SU-DHL-6 (cell line): ENCODE results near the gene ZSCAN1.

Experiments used
- H2AFZ ChIP-seq: fragments of 200-600 bp; sonication (generic); 2 replicates; pipeline ENCODE4 v1.6.1; 2014; ENCODE audit warnings: low read depth, mild to moderate bottlenecking, moderate library complexity, mixed read lengths, antibody characterized with exemption, low read length; ENCODE audit not compliant: severe bottlenecking
- H3F3A ChIP-seq: fragments of 200-600 bp; shearing (Covaris generic); 2 replicates; pipeline ENCODE4 v1.6.0; 2016; ENCODE audit warnings: antibody characterized with exemption, mild to moderate bottlenecking; ENCODE audit not compliant: insufficient read depth
- H3K27ac ChIP-seq: fragments of 200-600 bp; sonication (generic); 2 replicates; pipeline ENCODE4 v1.5.1; 2016; ENCODE audit warnings: low read depth, mild to moderate bottlenecking, low read length, moderate library complexity, mixed read lengths
- H3K27me3 ChIP-seq: fragments of 200-600 bp; sonication (generic), shearing (Covaris generic); 2 replicates; pipeline ENCODE4 v1.6.0; 2014; ENCODE audit warnings: mild to moderate bottlenecking, low read length
- H3K36me3 ChIP-seq: fragments of 200-600 bp; sonication (generic); 2 replicates; pipeline ENCODE4 v1.6.1; 2014; ENCODE audit warnings: mild to moderate bottlenecking, low read length, mixed read lengths
- H3K4me2 ChIP-seq: fragments of 300-600, 200-600 bp; shearing (Covaris generic), sonication (generic); 2 replicates; pipeline ENCODE4 v1.6.0; 2014; ENCODE audit warnings: low read length, low read depth, mild to moderate bottlenecking; ENCODE audit not compliant: poor library complexity, severe bottlenecking
- H3K4me3 ChIP-seq: fragments of 200-600 bp; sonication (generic); 2 replicates; pipeline ENCODE4 v1.5.1; 2014; ENCODE audit warnings: antibody characterized with exemption, low read length, mild to moderate bottlenecking, mixed read lengths; ENCODE audit not compliant: insufficient read depth, poor library complexity, severe bottlenecking
- H3K79me2 ChIP-seq: fragments of 200-600 bp; sonication (generic); 2 replicates; pipeline ENCODE4 v1.6.1; 2014; ENCODE audit warnings: mild to moderate bottlenecking, low read length, moderate library complexity; ENCODE audit not compliant: insufficient read depth
- H3K9ac ChIP-seq: fragments of 200-600 bp; sonication (generic); 2 replicates; pipeline ENCODE4 v1.7.0; 2014; ENCODE audit warnings: mild to moderate bottlenecking, low read length
- H3K9me2 ChIP-seq: fragments of 200-600 bp; sonication (generic); replicated peaks from 2 replicates; pipeline ENCODE4 v1.6.1; 2014; ENCODE audit warnings: low read length; ENCODE audit not compliant: insufficient read depth
- H3K9me3 ChIP-seq: fragments of 200-600 bp; sonication (generic); 2 replicates; pipeline ENCODE4 v1.6.1; 2014; ENCODE audit warnings: low read length, mixed read lengths; ENCODE audit not compliant: insufficient read depth
- H4K20me1 ChIP-seq: fragments of 200-600 bp; sonication (generic); 2 replicates; pipeline ENCODE4 v1.6.1; 2014; ENCODE audit warnings: low read depth, mild to moderate bottlenecking, antibody characterized with exemption, low read length, moderate library complexity, mixed read lengths
- EZH2phosphoT487 ChIP-seq: fragments of 200-600 bp; sonication (generic), shearing (Covaris generic); conservative IDR thresholded peaks from 2 replicates; pipeline ENCODE4 v1.6.1; 2018; ENCODE audit warnings: mild to moderate bottlenecking, antibody characterized with exemption, low read length, moderate library complexity, mixed read lengths
- TF ChIP-seq, protein P1 (sequence below): fragments of 200-600 bp; sonication (generic); IDR thresholded peaks from one replicate; pipeline ENCODE4 v1.5.1; 2017; ENCODE audit warnings: antibody characterized with exemption, mild to moderate bottlenecking, low read length, moderate library complexity; ENCODE audit not compliant: insufficient read depth, poor library complexity, severe bottlenecking

ZSCAN1 gene, protein sequence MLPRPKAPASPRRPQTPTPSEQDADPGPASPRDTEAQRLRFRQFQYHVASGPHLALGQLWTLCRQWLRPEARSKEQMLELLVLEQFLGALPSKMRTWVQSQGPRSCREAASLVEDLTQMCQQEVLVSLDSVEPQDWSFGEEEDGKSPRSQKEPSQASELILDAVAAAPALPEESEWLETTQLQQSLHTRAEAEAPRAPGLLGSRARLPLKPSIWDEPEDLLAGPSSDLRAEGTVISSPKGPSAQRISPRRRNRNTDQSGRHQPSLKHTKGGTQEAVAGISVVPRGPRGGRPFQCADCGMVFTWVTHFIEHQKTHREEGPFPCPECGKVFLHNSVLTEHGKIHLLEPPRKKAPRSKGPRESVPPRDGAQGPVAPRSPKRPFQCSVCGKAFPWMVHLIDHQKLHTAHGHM

GRCh38 chr19:58033741-58034476 is at the start of gene ZSCAN1:
ZSCAN1 (plus strand) TSS chr19:58034025; CDS start chr19:58037837, 3,812 bp downstream.
- H3K4me3 ChIP-seq, result no peak within 1 kb of the TSS
- TF ChIP-seq EZH2phosphoT487, result no peak
- H3K9me3 ChIP-seq, result no peaks in the 10 kb centered on the region
- H2AFZ ChIP-seq, result no peak within 1 kb of the TSS
- no peak within 1 kb of the TSS for H3K4me2 ChIP-seq
- H3K9ac ChIP-seq, result no peak within 1 kb of the TSS
- no peaks in the 10 kb centered on the region for H4K20me1 ChIP-seq
- H3K27me3 ChIP-seq, result no peaks in the 10 kb centered on the region
- no peaks in the 10 kb centered on the region for H3F3A ChIP-seq
- no peak within 1 kb of the TSS for H3K27ac ChIP-seq
- H3K36me3 ChIP-seq, result no peaks in the 10 kb centered on the region
- H3K79me2 ChIP-seq, result no peaks in the 10 kb centered on the region
- no peaks in the 10 kb centered on the region for H3K9me2 ChIP-seq

- no peak overlapping the region for H3K4me2 ChIP-seq
- H2AFZ ChIP-seq, result no peak overlapping the region
- no peaks in the 10 kb centered on the region for H3K36me3 ChIP-seq
- no peaks in the 10 kb centered on the region for H4K20me1 ChIP-seq
- no peaks in the 10 kb centered on the region for H3K79me2 ChIP-seq
- no peak overlapping the region for H3K27ac ChIP-seq
- H3K27me3 ChIP-seq, result no peaks in the 10 kb centered on the region
- H3F3A ChIP-seq, result no peaks in the 10 kb centered on the region
- 0 out of 2 replicates have a peak, but pooled peaks cover 5% of the 10 kb centered on the region for H3K9me3 ChIP-seq
- no peaks in the 10 kb centered on the region for H3K9me2 ChIP-seq
- no peak overlapping the region for H3K9ac ChIP-seq
- H3K4me3 ChIP-seq, result no peak overlapping the region
- TF ChIP-seq, protein P1, sequence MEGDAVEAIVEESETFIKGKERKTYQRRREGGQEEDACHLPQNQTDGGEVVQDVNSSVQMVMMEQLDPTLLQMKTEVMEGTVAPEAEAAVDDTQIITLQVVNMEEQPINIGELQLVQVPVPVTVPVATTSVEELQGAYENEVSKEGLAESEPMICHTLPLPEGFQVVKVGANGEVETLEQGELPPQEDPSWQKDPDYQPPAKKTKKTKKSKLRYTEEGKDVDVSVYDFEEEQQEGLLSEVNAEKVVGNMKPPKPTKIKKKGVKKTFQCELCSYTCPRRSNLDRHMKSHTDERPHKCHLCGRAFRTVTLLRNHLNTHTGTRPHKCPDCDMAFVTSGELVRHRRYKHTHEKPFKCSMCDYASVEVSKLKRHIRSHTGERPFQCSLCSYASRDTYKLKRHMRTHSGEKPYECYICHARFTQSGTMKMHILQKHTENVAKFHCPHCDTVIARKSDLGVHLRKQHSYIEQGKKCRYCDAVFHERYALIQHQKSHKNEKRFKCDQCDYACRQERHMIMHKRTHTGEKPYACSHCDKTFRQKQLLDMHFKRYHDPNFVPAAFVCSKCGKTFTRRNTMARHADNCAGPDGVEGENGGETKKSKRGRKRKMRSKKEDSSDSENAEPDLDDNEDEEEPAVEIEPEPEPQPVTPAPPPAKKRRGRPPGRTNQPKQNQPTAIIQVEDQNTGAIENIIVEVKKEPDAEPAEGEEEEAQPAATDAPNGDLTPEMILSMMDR, result no peak
- TF ChIP-seq EZH2phosphoT487, result no peak
Measured at GRCh38 chr19:57992841-57993240, 41.0 kb upstream of the ZSCAN1 start.

GRCh38 chr19:58000677-58001076 is 33.1 kb upstream of the ZSCAN1 start:
- H3K9ac ChIP-seq, result no peak overlapping the region
- no peaks in the 10 kb centered on the region for H3K79me2 ChIP-seq
- H3K9me3 ChIP-seq, result no peaks in the 10 kb centered on the region; the same call in 1 of the 2 replicates
- H4K20me1 ChIP-seq, result no peaks in the 10 kb centered on the region
- no peaks in the 10 kb centered on the region for H3K9me2 ChIP-seq
- TF ChIP-seq EZH2phosphoT487, result no peak
- no peak overlapping the region for H3K4me2 ChIP-seq
- H3F3A ChIP-seq, result no peaks in the 10 kb centered on the region
- no peak overlapping the region for H3K27ac ChIP-seq
- no peaks in the 10 kb centered on the region for H3K27me3 ChIP-seq
- no peak overlapping the region for H3K4me3 ChIP-seq
- H2AFZ ChIP-seq, result no peak overlapping the region
- H3K36me3 ChIP-seq, result no peaks in the 10 kb centered on the region

GRCh38 chr19:58001895-58002369 is 31.9 kb upstream of the ZSCAN1 start:
- H3K9ac ChIP-seq, result no peak overlapping the region
- H3K79me2 ChIP-seq, result no peaks in the 10 kb centered on the region
- no peak overlapping the region for H3K27ac ChIP-seq
- H3K9me2 ChIP-seq, result no peaks in the 10 kb centered on the region
- H3K4me2 ChIP-seq, result no peak overlapping the region
- H2AFZ ChIP-seq, result no peak overlapping the region
- TF ChIP-seq, protein P1, result no peak
- TF ChIP-seq EZH2phosphoT487, result no peak
- no peaks in the 10 kb centered on the region for H3K36me3 ChIP-seq
- no peaks in the 10 kb centered on the region; the same call in 1 of the 2 replicates for H3K9me3 ChIP-seq
- H3K27me3 ChIP-seq, result no peaks in the 10 kb centered on the region
- no peaks in the 10 kb centered on the region for H4K20me1 ChIP-seq
- no peak overlapping the region for H3K4me3 ChIP-seq
- H3F3A ChIP-seq, result no peaks in the 10 kb centered on the region
